Neuronal stem cell (in vitro differentiated cells): Measurements from ENCODE around the gene CYP2A6.
"Not testable (repeated sequence)": the region's sequence is repeated elsewhere in the genome, so short reads cannot be mapped to it uniquely, and the experiment has no call there.

Source experiments
- DNase-seq: peaks from one replicate; pipeline ENCODE4 v3.0.0-alpha.2; 2013; ENCODE audit warnings: low spot score
- H2AFZ ChIP-seq: one replicate; pipeline ENCODE4 v1.6.1; 2013; ENCODE audit warnings: mild to moderate bottlenecking, low read length, inconsistent platforms
- H2AK5ac ChIP-seq: 2 replicates; pipeline ENCODE4 v1.6.1; 2013; ENCODE audit warnings: low read depth, mild to moderate bottlenecking, inconsistent platforms, low read length, moderate library complexity, mixed read lengths
- H2BK120ac ChIP-seq: 2 replicates; pipeline ENCODE4 v1.6.1; 2013; ENCODE audit warnings: low read depth, mild to moderate bottlenecking, inconsistent platforms, low read length, moderate library complexity, mixed read lengths
- H2BK12ac ChIP-seq: one replicate; pipeline ENCODE4 v1.6.1; 2013; ENCODE audit warnings: low read length, inconsistent platforms
- H2BK15ac ChIP-seq: 2 replicates; pipeline ENCODE4 v1.6.1; 2013; ENCODE audit warnings: mild to moderate bottlenecking, low read length, inconsistent platforms, mixed read lengths
- H2BK5ac ChIP-seq: one replicate; pipeline ENCODE4 v1.6.1; 2013; ENCODE audit warnings: inconsistent platforms, mild to moderate bottlenecking, low read length, moderate library complexity
- H3K14ac ChIP-seq: one replicate; pipeline ENCODE4 v1.6.1; 2013; ENCODE audit warnings: low read length, inconsistent platforms
- H3K18ac ChIP-seq: 2 replicates; pipeline ENCODE4 v1.6.1; 2013; ENCODE audit warnings: low read length, inconsistent platforms
- H3K23ac ChIP-seq: 2 replicates; pipeline ENCODE4 v1.6.1; 2013; ENCODE audit warnings: low read depth, mild to moderate bottlenecking, mixed read lengths, low read length, inconsistent platforms; ENCODE audit not compliant: poor library complexity
- H3K27ac ChIP-seq: replicated peaks from 3 replicates; pipeline ENCODE4 v1.5.1; 2013; ENCODE audit warnings: low read length, inconsistent platforms
- H3K27me3 ChIP-seq, 3 experiments: 2 replicates each; pipeline ENCODE4 v1.6.1; 2013; ENCODE audit warnings: low read length in 3 of 3, mild to moderate bottlenecking in 2 of 3, inconsistent platforms in 1 of 3, low read depth in 1 of 3, mixed read lengths in 1 of 3, moderate library complexity in 1 of 3; ENCODE audit not compliant: control insufficient read depth in 3 of 3, insufficient read depth in 3 of 3
- H3K36me3 ChIP-seq, 2 donors: replicated peaks in 1 of 2; 2 replicates each; pipeline ENCODE4 v1.6.1; 2013; ENCODE audit warnings: low read length in 2 of 2; ENCODE audit not compliant: control insufficient read depth in 2 of 2, insufficient read depth in 2 of 2
- H3K4ac ChIP-seq: 2 replicates; pipeline ENCODE4 v1.6.1; 2013; ENCODE audit warnings: inconsistent platforms, mild to moderate bottlenecking, low read length, moderate library complexity
- H3K4me1 ChIP-seq, 2 donors: 1 replicate in 1 of 2; 2 replicates in 1 of 2; pipeline ENCODE4 v1.6.1; 2013; ENCODE audit warnings: low read length in 2 of 2, low read depth in 1 of 2; ENCODE audit not compliant: control insufficient read depth in 2 of 2, insufficient read depth in 1 of 2
- H3K4me2 ChIP-seq: one replicate; pipeline ENCODE4 v1.6.1; 2013; ENCODE audit warnings: mild to moderate bottlenecking, low read length, inconsistent platforms; ENCODE audit not compliant: insufficient read depth, poor library complexity, severe bottlenecking
- H3K4me3 ChIP-seq, 2 donors: 2 replicates each; pipeline ENCODE4 v1.5.1; 2013; ENCODE audit warnings: low read length in 2 of 2, mild to moderate bottlenecking in 2 of 2, inconsistent platforms in 1 of 2, moderate library complexity in 1 of 2
- H3K79me1 ChIP-seq: one replicate; pipeline ENCODE4 v1.6.1; 2013; ENCODE audit warnings: low read depth, mild to moderate bottlenecking, inconsistent platforms, low read length, moderate library complexity
- H3K9ac ChIP-seq: one replicate; pipeline ENCODE4 v1.6.1; 2013; ENCODE audit warnings: mild to moderate bottlenecking, low read depth, low read length, inconsistent platforms; ENCODE audit not compliant: poor library complexity
- H3K9me3 ChIP-seq, 2 donors: replicated peaks in 1 of 2; 2 replicates each; pipeline versions ENCODE3 to v1.6.1; 2013; ENCODE audit warnings: low read length in 2 of 2, mild to moderate bottlenecking in 2 of 2, inconsistent platforms in 1 of 2, low read depth in 1 of 2, mixed read lengths in 1 of 2, moderate library complexity in 1 of 2; ENCODE audit not compliant: control insufficient read depth in 2 of 2, insufficient read depth in 1 of 2
- H4K8ac ChIP-seq: one replicate; pipeline ENCODE4 v1.6.1; 2013; ENCODE audit warnings: low read depth, mild to moderate bottlenecking, inconsistent platforms, low read length, moderate library complexity
- H4K91ac ChIP-seq: one replicate; pipeline ENCODE4 v1.6.1; 2013; ENCODE audit warnings: low read length, low read depth, mild to moderate bottlenecking, inconsistent platforms; ENCODE audit not compliant: poor library complexity
- WGBS, 2 donors: extraction: QIAGEN DNeasy Blood & Tissue Kit; methylation state at CpG; one replicate each; pipeline ENCODE4 v1.1.7; 2013; ENCODE audit warnings: missing lambda C conversion rate in 2 of 2, mixed read lengths in 1 of 2; ENCODE audit not compliant: insufficient read length in 2 of 2, insufficient replicate concordance in 1 of 2; ENCODE audit errors: extremely low coverage in 2 of 2; 5-methylcytosine and 5-hydroxymethylcytosine counted together

The CYP2A6 gene

GRCh38 chr19:40822704-40823553, 27.3 kb downstream of the CYP2A6 start:
- H3K36me3 ChIP-seq, H3K9ac ChIP-seq, H2BK12ac ChIP-seq, H2BK120ac ChIP-seq, H3K4me3 ChIP-seq, H3K23ac ChIP-seq, DNase-seq, H2BK5ac ChIP-seq, H2AFZ ChIP-seq, H3K4ac ChIP-seq, H3K27me3 ChIP-seq, H2AK5ac ChIP-seq, H3K4me2 ChIP-seq, H3K9me3 ChIP-seq, H3K27ac ChIP-seq, H2BK15ac ChIP-seq, H3K4me1 ChIP-seq, H4K8ac ChIP-seq, H3K14ac ChIP-seq, H3K79me1 ChIP-seq, H4K91ac ChIP-seq: not testable (repeated sequence)
- H3K18ac ChIP-seq, result peak overlapping the region; percentile 17
- no CpG with 5 or more reads among the region's 9 CpGs for WGBS, 2 donors

DNA sequence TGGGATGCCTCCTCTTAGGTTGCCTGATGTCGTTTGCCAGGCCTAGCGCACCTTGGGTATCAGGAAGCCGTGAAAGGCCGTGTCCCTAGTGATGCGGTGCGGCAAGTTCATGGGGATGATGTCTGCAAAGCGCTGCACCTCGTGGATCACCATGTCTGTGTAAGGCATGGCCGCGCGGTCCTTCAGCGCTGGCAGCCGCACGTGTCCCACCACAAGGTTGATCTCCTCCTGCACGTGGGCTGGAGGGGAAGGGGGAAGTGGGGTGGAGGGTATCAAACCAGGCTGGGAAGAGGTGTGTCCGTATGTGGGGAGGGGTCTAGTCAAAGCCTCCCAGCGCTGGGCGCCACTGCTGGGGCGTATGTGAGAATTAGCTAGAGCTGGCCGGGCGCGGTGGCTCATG, 28.1 kb downstream of the CYP2A6 start:
- peaks cover 0 to 2% of the 10 kb centered on the region in 2 donors for H3K9me3 ChIP-seq
- no peak overlapping the region for H3K23ac ChIP-seq
- H3K9ac ChIP-seq, result no peak overlapping the region
- H3K4me3 ChIP-seq, result no peak overlapping the region
- H3K79me1 ChIP-seq, result no peaks in the 10 kb centered on the region
- no peak overlapping the region for H3K14ac ChIP-seq
- H3K27ac ChIP-seq, result no peak overlapping the region
- no peak for DNase-seq
- H2BK120ac ChIP-seq, result no peak overlapping the region
- no peak overlapping the region for H4K8ac ChIP-seq
- no peak overlapping the region for H3K4me2 ChIP-seq
- no peak overlapping the region for H3K4ac ChIP-seq
- H3K4me1 ChIP-seq, result peaks cover 2 to 10% of the 10 kb centered on the region in 2 donors
- no peak overlapping the region for H4K91ac ChIP-seq
- no peak overlapping the region for H2BK5ac ChIP-seq
- H2AK5ac ChIP-seq, result no peak overlapping the region
- WGBS, 2 donors, result no CpG with 5 or more reads among the region's 22 CpGs
- no peak overlapping the region for H2BK12ac ChIP-seq
- no peak overlapping the region for H2AFZ ChIP-seq
- H3K18ac ChIP-seq, result peak overlapping the region; percentile 59
- H3K27me3 ChIP-seq, result no peaks in the 10 kb centered on the region
- no peak overlapping the region for H2BK15ac ChIP-seq
- H3K36me3 ChIP-seq, result peaks cover 3 to 5% of the 10 kb centered on the region in 2 donors

DNA sequence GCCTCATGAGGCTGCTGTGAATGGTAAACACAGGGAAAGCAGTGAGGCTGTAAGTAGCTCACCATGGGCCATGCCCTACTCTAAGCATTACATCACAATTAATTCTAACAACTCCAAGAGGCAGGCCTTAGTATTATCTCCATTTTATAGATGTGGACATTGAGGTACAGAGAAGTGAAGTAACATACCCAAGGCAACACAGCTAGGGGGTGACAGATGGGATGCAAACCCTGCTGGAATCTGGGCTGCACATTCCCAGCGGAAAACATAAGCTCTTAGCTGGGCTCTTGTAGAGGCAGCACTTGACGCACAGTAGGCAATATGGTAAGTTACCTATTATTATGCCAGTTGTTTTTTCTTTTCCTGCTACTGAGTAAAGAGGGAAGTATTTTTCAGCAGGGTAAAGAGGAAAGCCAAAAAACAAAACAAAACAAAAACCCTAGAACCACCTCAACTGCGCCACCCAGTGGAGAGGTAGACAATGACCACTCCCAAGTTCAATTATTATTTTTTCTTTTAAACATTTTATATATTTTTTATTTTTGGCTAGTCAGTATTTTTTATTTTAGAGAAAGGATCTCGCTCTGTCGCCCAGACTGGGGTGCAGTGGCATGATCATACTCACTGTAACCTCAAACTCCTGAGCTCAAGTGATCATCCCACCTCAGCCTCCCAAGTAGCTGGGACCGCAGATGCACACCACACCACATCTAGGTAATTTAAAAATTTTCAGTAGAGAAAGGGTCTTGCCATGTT, 30.6 kb downstream of the CYP2A6 start:
- DNase-seq, H3K36me3 ChIP-seq, H3K4me3 ChIP-seq, H3K18ac ChIP-seq, H2AK5ac ChIP-seq, H2AFZ ChIP-seq, H4K91ac ChIP-seq, H3K14ac ChIP-seq, H3K4ac ChIP-seq, H3K27ac ChIP-seq, H4K8ac ChIP-seq, H3K23ac ChIP-seq, H2BK5ac ChIP-seq, H3K27me3 ChIP-seq, H2BK12ac ChIP-seq, H3K9me3 ChIP-seq, H3K4me2 ChIP-seq, H2BK120ac ChIP-seq, H3K9ac ChIP-seq, H3K4me1 ChIP-seq, H2BK15ac ChIP-seq, H3K79me1 ChIP-seq: not testable (repeated sequence)
- WGBS, 2 donors, result no CpG with 5 or more reads among the region's 6 CpGs
